Upper lobe of left lung (tissue), 4 donors: ENCODE results near the gene CFC1.
"Not testable (repeated sequence)": the region's sequence is repeated elsewhere in the genome, so short reads cannot be mapped to it uniquely, and the experiment has no call there.

Experiments used
- POLR2A ChIP-seq, 4 donors: fragments of 450-650 bp; IDR thresholded peaks; one replicate each; pipeline ENCODE4 v1.5.1; 2016 to 2017; ENCODE audit warnings: antibody characterized with exemption in 4 of 4, mild to moderate bottlenecking in 2 of 4
- POLR2AphosphoS5 ChIP-seq, 2 donors: sonication (generic); formaldehyde crosslinking; IDR thresholded peaks; one replicate each; pipeline ENCODE4 v1.5.1; 2017; ENCODE audit warnings: antibody characterized with exemption in 2 of 2
- TF ChIP-seq, protein P1 (sequence below), 6 experiments: fragments of 450-650 bp in 4 of 6; fragments of 200-600 bp in 2 of 6; sonication (generic) in 2 of 6; IDR thresholded peaks; one replicate each; pipeline ENCODE4 v1.5.1; 2016 to 2019; ENCODE audit warnings: antibody characterized with exemption in 6 of 6

DNA sequence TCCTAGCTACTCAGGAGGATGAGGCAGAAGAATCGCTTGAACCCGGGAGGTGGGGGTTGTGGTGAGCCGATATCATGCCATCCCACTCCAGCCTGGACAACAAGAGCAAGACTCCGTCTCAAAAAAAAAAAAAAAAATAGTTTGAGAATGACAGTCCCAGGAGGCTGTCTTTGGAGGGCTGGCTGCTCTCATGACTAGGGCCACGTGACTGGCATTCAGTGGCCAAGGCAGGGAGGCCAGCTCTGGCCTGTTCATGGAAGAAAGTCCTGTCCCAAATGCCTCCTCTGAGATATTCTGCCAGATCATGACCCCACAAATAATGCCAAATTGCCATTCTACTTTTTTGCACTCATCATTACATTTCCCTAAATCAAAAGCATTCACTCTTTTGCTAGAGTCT is 54.4 kb downstream of the CFC1 start:
- TF ChIP-seq, protein P1, sequence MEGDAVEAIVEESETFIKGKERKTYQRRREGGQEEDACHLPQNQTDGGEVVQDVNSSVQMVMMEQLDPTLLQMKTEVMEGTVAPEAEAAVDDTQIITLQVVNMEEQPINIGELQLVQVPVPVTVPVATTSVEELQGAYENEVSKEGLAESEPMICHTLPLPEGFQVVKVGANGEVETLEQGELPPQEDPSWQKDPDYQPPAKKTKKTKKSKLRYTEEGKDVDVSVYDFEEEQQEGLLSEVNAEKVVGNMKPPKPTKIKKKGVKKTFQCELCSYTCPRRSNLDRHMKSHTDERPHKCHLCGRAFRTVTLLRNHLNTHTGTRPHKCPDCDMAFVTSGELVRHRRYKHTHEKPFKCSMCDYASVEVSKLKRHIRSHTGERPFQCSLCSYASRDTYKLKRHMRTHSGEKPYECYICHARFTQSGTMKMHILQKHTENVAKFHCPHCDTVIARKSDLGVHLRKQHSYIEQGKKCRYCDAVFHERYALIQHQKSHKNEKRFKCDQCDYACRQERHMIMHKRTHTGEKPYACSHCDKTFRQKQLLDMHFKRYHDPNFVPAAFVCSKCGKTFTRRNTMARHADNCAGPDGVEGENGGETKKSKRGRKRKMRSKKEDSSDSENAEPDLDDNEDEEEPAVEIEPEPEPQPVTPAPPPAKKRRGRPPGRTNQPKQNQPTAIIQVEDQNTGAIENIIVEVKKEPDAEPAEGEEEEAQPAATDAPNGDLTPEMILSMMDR (IDR thresholded peaks at IDR 0.05): not testable (repeated sequence)
- TF ChIP-seq POLR2A, POLR2AphosphoS5 (IDR thresholded peaks at IDR 0.05): not testable (repeated sequence)
